Fibroblast of lung (primary cell): ENCODE data around the gene MCCC1.

Source experiments
- EZH2 ChIP-seq: IDR thresholded peaks from 2 replicates; pipeline ENCODE4 v1.5.1; 2012; ENCODE audit warnings: low read length, control low read depth, mild to moderate bottlenecking; ENCODE audit errors: missing control alignments
- TF ChIP-seq, protein P1 (sequence below), 2 donors: IDR thresholded peaks in 1 of 2; conservative IDR thresholded peaks in 1 of 2; 1 replicate in 1 of 2; 2 replicates in 1 of 2; pipeline ENCODE4 v1.5.1; 2011 to 2012; ENCODE audit warnings: low read length in 2 of 2, control low read depth in 1 of 2, inconsistent platforms in 1 of 2, low read depth in 1 of 2, mild to moderate bottlenecking in 1 of 2

DNA sequence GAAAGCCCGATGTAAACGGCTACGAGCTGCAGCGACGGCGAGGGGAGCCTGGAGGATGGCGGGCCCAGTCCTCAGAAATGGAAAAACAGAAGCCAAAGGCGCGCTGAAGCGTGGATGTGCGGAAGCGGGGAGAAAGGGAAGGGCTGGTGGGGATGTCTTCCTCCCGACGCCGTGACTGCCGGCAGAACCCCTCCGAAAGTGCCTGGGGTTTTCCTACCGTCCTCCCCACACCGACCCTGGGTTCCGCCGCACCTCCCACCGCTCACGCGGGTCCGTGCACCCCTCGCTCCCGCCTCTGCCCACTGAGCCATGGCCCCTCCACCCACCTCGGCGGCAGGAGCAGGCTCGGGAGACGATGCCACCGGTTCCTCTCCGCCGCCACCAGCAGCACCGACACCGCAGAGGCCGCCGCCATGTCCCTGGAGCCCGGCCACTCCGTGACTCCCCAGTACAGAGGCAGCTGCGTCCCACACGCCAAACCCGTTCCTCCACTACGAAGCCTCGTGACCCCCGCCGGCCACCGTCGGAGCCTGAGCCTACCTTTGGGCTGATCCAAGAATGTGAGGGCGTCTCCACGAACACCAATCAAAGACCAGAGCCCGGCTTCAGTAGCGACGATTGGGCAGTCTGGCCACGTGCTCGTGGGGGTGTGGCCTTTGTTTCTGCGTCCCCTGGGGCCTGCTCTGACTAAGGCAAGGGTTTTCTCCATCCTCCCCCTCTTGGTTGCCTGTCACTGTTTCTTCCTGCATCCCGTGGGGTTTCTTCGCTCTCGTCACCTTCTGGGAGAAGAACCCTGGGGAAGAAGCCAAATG, at the start of gene MCCC1:
- TF ChIP-seq, protein P1, sequence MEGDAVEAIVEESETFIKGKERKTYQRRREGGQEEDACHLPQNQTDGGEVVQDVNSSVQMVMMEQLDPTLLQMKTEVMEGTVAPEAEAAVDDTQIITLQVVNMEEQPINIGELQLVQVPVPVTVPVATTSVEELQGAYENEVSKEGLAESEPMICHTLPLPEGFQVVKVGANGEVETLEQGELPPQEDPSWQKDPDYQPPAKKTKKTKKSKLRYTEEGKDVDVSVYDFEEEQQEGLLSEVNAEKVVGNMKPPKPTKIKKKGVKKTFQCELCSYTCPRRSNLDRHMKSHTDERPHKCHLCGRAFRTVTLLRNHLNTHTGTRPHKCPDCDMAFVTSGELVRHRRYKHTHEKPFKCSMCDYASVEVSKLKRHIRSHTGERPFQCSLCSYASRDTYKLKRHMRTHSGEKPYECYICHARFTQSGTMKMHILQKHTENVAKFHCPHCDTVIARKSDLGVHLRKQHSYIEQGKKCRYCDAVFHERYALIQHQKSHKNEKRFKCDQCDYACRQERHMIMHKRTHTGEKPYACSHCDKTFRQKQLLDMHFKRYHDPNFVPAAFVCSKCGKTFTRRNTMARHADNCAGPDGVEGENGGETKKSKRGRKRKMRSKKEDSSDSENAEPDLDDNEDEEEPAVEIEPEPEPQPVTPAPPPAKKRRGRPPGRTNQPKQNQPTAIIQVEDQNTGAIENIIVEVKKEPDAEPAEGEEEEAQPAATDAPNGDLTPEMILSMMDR (conservative IDR thresholded peaks at IDR 0.05 in 1 of 2, IDR thresholded peaks at IDR 0.05 in 1 of 2; ENCODE audit: low read depth in 1 of 2, low read length in 2 of 2) = peak in 1 of 2 donors; percentile 9
- no peak for TF ChIP-seq EZH2
